HFF-Myc (cell line): Measurements from ENCODE around the gene AP1M2.

Experiments
- DNase-seq: peaks from one replicate; pipeline ENCODE4 v3.0.0-alpha.2; 2011; ENCODE audit warnings: low read depth; ENCODE audit errors: extremely low read depth
- H3K4me3 ChIP-seq: replicated peaks from 2 replicates; pipeline ENCODE4 v1.5.1; 2011; ENCODE audit warnings: low read depth, mild to moderate bottlenecking, control low read depth, low read length
- TF ChIP-seq, protein P1 (sequence below): IDR thresholded peaks from 2 replicates; pipeline ENCODE4 v1.5.1; 2012; ENCODE audit warnings: mild to moderate bottlenecking, low read depth, low read length, control low read depth; ENCODE audit errors: missing control alignments

AP1M2 gene

DNA sequence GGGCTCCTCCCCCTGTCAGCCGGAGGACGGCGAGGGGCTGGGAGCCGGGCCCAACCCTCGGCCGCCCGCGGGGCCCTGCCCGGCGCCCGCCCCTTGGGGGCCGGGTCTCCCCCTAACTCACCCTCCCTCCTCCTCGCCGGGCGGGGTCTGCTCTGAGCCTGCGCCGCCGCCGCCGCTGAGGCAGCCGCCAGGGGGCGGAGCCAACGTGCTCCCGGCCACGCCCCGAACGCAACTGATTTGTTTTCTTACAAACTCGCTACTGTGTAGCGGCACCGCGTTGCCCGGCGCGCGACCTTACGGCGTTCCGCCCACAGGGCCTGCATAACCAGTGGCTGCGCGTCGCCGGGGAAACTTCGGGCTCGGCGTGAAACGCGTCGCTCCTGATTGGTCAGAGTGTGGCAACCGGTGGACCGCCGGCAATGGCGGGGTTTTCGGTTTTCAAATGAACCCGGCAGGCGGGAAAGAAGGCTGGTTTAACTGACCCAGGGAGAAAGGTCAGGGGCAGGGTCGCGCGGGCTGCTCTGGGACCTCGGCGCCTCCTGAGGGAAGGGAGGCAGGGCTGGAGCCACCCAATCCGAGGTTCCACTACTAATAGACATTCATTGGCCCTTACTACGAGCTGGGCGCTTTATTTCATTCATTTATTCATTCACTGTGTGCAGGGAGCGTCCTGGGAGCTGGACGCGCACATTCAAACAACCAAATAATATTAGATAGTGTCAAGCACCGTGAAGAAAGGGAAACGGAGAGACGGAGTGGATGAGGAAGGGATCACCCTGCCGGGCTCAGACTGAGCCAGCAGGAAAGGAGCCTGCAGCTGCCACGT lies 18.1 kb downstream of the AP1M2 start, which contains the start of gene CDKN2D:
Gene CDKN2D, minus strand, starts transcription at position 154 of the 826 bp plus-strand sequence. CDS start 326 bp downstream, outside the sequence.
- TF ChIP-seq, protein P1, sequence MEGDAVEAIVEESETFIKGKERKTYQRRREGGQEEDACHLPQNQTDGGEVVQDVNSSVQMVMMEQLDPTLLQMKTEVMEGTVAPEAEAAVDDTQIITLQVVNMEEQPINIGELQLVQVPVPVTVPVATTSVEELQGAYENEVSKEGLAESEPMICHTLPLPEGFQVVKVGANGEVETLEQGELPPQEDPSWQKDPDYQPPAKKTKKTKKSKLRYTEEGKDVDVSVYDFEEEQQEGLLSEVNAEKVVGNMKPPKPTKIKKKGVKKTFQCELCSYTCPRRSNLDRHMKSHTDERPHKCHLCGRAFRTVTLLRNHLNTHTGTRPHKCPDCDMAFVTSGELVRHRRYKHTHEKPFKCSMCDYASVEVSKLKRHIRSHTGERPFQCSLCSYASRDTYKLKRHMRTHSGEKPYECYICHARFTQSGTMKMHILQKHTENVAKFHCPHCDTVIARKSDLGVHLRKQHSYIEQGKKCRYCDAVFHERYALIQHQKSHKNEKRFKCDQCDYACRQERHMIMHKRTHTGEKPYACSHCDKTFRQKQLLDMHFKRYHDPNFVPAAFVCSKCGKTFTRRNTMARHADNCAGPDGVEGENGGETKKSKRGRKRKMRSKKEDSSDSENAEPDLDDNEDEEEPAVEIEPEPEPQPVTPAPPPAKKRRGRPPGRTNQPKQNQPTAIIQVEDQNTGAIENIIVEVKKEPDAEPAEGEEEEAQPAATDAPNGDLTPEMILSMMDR = no peak
- H3K4me3 ChIP-seq = peak within 1 kb of the TSS; percentile 51
- peak; percentile 96 for DNase-seq

- TF ChIP-seq, protein P1 = no peak
- peak overlapping the region; percentile 51 for H3K4me3 ChIP-seq
- no peak for DNase-seq
These were observed 18.9 kb downstream of the AP1M2 start for GRCh38 chr19:10568062-10568825.

DNA sequence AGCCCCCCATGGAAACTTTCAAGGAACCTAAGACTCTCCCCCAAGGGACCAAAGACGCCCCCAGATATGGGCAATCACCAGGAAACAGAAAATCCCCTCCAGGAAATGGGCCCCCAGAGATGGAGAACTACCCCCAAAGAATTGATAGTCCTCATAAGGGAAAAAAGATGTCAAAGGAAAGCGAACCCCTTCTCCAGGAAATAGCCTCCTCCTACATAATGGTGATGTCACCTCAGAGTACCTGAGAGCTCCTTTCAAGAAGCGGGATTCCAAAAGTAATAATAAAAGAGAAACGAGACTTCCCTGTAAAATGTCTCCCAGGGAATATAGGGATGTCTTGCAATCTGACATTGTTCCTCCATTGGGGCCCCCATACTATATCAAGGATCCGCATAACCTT lies 19.5 kb downstream of the AP1M2 start:
- DNase-seq = no peak
- H3K4me3 ChIP-seq = peak overlapping the region; percentile 51
- TF ChIP-seq, protein P1 = no peak

GRCh38 chr19:10566658-10567410 lies 20.3 kb downstream of the AP1M2 start:
- H3K4me3 ChIP-seq = peak overlapping the region; percentile 71
- TF ChIP-seq, protein P1 = no peak
- DNase-seq = no peak

GRCh38 chr19:10566408-10566657 lies 20.8 kb downstream of the AP1M2 start:
- DNase-seq = no peak
- H3K4me3 ChIP-seq = peak overlapping the region; percentile 71
- TF ChIP-seq, protein P1 = no peak

- peak; percentile 91 for DNase-seq
- peak within 1 kb of the TSS; percentile 71 for H3K4me3 ChIP-seq
- TF ChIP-seq, protein P1 = no peak
These were observed 21.3 kb downstream of the AP1M2 start, which contains the start of gene KRI1 for GRCh38 chr19:10565567-10566407. Gene KRI1, minus strand, starts transcription at chr19:10566010. Its CDS starts 11 bp downstream, at chr19:10565999.
